GM21360 (cell line): ENCODE data around the gene KANTR.
"Not testable (repeated sequence)": the region's sequence is repeated elsewhere in the genome, so short reads cannot be mapped to it uniquely, and the experiment has no call there.

ENCODE experiments used
- ATAC-seq: cut with Tn5 transposase; IDR thresholded peaks from one replicate; pipeline ENCODE4 v1.9.1; 2021; ENCODE audit warnings: mild to moderate bottlenecking, moderate library complexity; ENCODE audit not compliant: unreplicated experiment

The KANTR gene

GRCh38 chrX:53122013-53122412, 28.1 kb downstream of the KANTR start:
- no peak for ATAC-seq

DNA sequence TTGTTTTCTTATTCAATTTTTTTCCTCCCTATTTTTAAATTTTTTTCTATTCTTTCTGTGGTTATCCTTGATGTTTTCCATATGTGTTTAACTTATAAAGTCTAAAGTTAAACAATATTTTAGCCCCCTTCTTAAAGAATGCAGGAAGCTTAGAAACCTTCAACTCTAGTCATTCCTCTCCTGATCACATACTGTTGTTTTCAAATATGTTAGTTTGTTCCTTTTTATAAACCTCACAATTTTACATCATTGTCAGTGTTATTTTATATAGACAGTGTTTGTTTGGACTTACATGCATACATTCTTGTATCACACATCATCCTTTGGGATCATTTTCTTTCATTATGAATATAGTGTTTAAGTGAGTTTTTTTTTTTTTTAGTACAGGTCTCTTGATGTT, 31.6 kb downstream of the KANTR start:
- no peak for ATAC-seq

- ATAC-seq, result no peak
Measured at GRCh38 chrX:53126377-53126776, 32.4 kb downstream of the KANTR start.

DNA sequence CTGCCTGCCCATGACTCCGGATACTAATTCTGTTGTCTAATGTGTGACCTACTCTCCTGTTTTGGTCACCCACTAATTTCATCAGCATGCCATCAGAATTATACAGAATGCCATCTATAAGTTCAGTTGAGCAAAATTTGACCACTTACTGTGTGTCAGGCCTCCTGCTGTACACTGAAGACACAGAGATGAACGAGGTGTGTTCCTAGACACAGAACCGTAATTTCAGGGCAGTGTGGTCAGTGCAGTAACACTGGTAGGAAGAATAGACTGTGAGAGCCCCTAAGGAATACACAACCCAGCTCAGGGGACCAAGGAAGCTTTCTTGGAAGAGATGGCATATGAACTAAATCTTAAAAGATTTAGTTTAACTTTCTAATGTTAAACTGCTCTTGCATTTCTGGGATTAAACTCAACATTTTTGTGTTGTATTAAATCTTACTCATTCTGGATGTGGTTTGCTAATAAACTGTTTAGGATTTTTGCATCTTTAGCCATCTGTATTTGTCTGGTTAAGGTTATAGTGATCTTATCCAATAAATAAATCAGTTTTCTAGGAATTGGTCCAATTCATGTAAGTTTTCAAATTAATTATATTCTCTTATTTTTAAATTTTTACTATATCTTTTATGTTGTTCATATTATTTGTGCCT, 34.3 kb downstream of the KANTR start:
- ATAC-seq, result no peak

GRCh38 chrX:53133400-53133799, 39.5 kb downstream of the KANTR start:
- ATAC-seq, result no peak

DNA sequence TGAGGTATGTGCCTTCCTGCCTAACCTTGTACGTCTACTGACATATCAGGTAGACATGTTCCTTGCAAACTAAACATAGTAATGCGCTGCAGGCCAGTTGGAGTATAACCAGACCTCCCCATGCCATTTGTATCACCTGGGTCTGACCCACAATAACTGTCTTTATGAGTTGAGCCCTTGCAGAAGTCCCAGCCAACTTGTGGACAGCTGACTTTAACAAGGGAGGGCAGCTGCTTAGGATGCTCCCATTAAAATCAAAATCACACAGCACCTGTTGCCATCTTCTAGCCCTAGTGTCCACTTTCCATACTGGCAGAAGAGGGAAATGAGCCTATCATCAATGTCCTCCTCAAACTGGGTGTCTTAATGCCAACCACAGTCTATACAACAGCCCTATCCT, 41.6 kb downstream of the KANTR start:
- no peak for ATAC-seq

DNA sequence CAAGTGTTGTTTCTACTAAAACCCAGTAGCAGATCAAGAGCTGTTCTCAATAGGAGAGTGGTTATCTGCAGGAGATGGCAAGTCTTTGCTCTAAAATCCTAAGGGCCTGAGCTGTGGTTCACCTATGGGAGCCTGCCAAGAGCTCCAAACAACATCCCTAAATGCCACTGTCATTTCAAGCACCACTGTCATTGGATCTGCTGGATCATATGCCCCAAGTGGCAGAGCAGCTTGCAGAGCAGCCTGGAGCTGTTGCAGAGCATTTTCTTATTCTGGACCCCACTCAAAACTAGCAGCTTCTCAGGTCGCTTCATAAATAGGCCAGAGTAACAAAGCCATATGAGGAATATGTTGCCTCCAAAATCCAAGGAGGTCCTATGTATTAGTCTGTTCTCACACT, 59.6 kb downstream of the KANTR start:
- no peak for ATAC-seq

GRCh38 chrX:53155512-53156206, 61.7 kb downstream of the KANTR start:
- no peak for ATAC-seq

GRCh38 chrX:53156207-53156596, 62.3 kb downstream of the KANTR start:
- ATAC-seq, result no peak

DNA sequence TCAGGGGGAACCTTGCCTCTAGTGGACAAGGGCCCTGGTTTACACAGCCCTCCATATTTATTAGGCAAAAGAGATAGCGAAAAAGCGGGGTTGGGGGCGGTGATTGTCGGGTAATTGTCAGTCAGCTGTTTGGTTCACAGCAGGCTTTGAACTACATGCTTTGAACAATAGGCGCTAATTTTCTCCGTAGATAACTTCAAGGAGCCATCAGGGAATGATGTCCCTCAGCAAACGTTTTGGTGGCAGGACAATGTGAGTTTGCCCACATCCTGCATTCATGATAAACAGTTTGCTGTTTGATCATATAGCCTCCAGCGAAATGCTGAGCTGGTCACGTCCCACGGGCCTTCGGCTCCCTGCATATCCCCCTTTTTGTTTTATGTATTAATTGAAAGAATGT, 65.2 kb downstream of the KANTR start:
- no peak for ATAC-seq

DNA sequence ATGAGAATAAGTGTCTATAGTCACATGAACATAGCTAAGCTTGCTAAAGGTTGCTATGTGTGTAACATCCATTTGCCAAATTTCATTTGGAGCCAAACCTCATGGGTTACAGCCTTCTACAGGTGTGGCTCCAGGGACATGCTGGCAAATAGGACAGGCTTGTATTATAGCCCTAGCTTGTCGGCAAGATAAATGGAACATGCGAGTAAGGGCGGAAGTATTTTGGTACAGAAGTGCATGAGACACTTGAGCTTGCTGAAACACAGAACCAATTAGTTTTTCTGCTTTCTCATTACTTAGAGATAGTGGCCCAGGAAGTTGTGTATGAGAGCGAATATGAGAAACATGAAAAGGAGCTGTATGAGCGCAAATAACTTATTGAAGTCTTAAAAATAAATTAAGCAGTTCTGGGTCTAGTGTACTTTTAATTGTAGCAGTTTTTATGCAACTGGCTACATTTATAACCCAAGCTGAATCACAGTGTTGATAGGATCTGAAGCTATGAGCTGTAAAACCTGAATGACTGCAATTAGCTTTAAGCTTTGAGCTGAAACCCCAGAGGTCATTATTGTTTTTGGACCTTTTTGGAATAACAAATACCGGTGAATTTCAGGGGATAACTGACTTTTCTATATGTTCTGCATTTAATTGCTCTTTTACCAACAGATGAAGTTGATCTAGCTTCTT, 66.5 kb downstream of the KANTR start:
- no peak for ATAC-seq

- no peak for ATAC-seq
Measured at GRCh38 chrX:53163436-53163835, 69.5 kb downstream of the KANTR start.

- not testable (repeated sequence) for ATAC-seq
Measured at GRCh38 chrX:53164566-53164965, 70.6 kb downstream of the KANTR start.

DNA sequence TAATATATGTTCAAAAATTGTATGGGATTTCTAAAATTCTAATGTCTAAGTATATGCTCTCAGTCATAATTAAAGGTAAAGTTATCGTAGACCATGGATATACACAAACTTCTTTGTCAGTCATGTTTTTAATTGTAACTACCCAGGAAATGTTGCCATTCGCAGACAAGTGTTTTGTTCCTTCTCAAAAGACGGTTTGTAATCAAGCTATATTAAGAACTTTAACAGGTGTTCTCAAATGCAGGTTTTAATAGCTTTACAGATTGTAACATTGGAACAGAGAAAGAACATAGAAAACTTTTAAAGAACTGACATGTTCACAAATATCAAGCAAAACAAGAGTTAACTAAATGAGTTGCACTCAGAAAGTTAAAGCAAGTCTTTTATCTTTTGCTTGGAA, 72.2 kb downstream of the KANTR start:
- ATAC-seq, result no peak

DNA sequence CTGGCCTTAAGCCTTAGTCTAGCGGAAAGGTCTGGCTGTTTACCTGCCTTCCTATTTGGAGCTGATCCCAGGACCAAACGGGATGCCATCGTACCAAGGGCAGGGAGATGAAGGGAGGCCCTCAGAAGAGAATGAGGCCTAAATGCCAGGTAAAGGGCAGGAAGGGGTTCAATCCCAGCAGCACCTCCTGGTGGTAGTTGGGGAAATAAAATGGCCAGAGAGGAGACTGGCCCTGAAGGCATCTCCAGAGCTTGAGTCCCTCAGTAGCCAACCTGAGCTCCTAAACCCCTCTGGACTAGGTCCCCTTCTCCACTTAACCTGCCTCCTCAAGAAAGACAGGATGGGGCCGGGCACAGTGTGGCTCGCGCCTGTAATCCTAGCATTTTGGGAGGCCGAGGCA, 77.4 kb downstream of the KANTR start:
- ATAC-seq, result no peak
